K562 (cell line): ENCODE data around the gene BTF3L4. TPM values are rescaled to one million over a fixed set of nuclear protein-coding genes. Genes with fewer than 3 reads are reported as not detected.

Experiments used
- ATF1 ChIP-seq, 2 experiments: fragments of 450-650 bp in 1 of 2; IDR thresholded peaks; 2 replicates each; pipeline ENCODE4 v1.6.1; 2016; ENCODE audit warnings: missing compliant biosample characterization in 1 of 2, missing genetic modification characterization in 1 of 2
- CTCF ChIP-seq, 3 experiments: IDR thresholded peaks in 2 of 3; conservative IDR thresholded peaks in 1 of 3; 2 replicates each; pipeline ENCODE4 v1.5.1; 2011 to 2012; ENCODE audit warnings: low read length in 3 of 3, mild to moderate bottlenecking in 3 of 3, control low read depth in 2 of 3, improper control_type of control experiment in 1 of 3, inconsistent platforms in 1 of 3, low read depth in 1 of 3, mixed read lengths in 1 of 3, moderate library complexity in 1 of 3; ENCODE audit not compliant: insufficient read depth in 2 of 3
- CXXC5 ChIP-seq: fragments of 250-450 bp; sonication (Bioruptor Pico); IDR thresholded peaks from 2 replicates; pipeline ENCODE4 v1.8.0; 2022; ENCODE audit warnings: inconsistent platforms, mild to moderate bottlenecking, moderate library complexity
- GABPB1 ChIP-seq: sonication (generic); formaldehyde crosslinking; IDR thresholded peaks from 2 replicates; pipeline ENCODE4 v1.8.0; 2022; ENCODE audit warnings: mild to moderate bottlenecking, missing genetic modification reagents
- KAT8 ChIP-seq: fragments of 450-650 bp; IDR thresholded peaks from 2 replicates; pipeline ENCODE4 v1.6.1; 2016; ENCODE audit warnings: low read depth, mild to moderate bottlenecking
- MXI1 ChIP-seq: IDR thresholded peaks from 2 replicates; pipeline ENCODE4 v1.6.1; 2011; ENCODE audit warnings: low read depth, mild to moderate bottlenecking, improper control_type of control experiment, low read length
- PTTG1 ChIP-seq: fragments of 450-650 bp; IDR thresholded peaks from 2 replicates; pipeline ENCODE4 v1.6.1; 2016; ENCODE audit warnings: low read depth, mild to moderate bottlenecking, missing genetic modification characterization, missing compliant biosample characterization
- RBFOX2 ChIP-seq: fragments of 200-400 bp; formaldehyde crosslinking; IDR thresholded peaks from 2 replicates; pipeline ENCODE4 v1.6.1; 2017; ENCODE audit warnings: low read depth, mild to moderate bottlenecking, low read length, moderate library complexity
- RBM39 ChIP-seq: fragments of 200-400 bp; formaldehyde crosslinking; optimal IDR thresholded peaks from 2 replicates; pipeline ENCODE3; 2018; ENCODE audit warnings: low read depth, low read length
- RUNX1 ChIP-seq: sonication (generic); IDR thresholded peaks from 2 replicates; pipeline ENCODE4 v1.6.1; 2016; ENCODE audit warnings: antibody characterized with exemption, low read depth
- SIN3B ChIP-seq: fragments of 450-650 bp; IDR thresholded peaks from 2 replicates; pipeline ENCODE4 v1.6.1; 2017; ENCODE audit warnings: low read depth, mild to moderate bottlenecking, moderate library complexity
- SMAD3 ChIP-seq: fragments of 450-650 bp; formaldehyde crosslinking; conservative IDR thresholded peaks from 2 replicates; pipeline ENCODE4 v1.4.0; 2020; ENCODE audit warnings: mild to moderate bottlenecking
- SOX6 ChIP-seq: fragments of 450-650 bp; IDR thresholded peaks from 2 replicates; pipeline ENCODE4 v1.6.1; 2014; ENCODE audit warnings: mild to moderate bottlenecking
- SREBF1 ChIP-seq: fragments of 150-350 bp; IDR thresholded peaks from 2 replicates; pipeline ENCODE4 v1.6.1; 2014; ENCODE audit warnings: antibody characterized with exemption, low read depth, low read length, borderline replicate concordance
- TSHZ1 ChIP-seq: fragments of 250-450 bp; sonication (Bioruptor Pico); IDR thresholded peaks from 2 replicates; pipeline ENCODE4 v1.4.0; 2020; ENCODE audit warnings: mild to moderate bottlenecking, moderate library complexity
- ZNF444 ChIP-seq: fragments of 250-450 bp; sonication (Bioruptor Pico); IDR thresholded peaks from 2 replicates; pipeline ENCODE4 v1.4.0; 2020; ENCODE audit warnings: mild to moderate bottlenecking, moderate library complexity
- ZNF589 ChIP-seq: fragments of 200-800 bp; sonication (Bioruptor generic); IDR thresholded peaks from 2 replicates; pipeline ENCODE4 v1.6.1; 2016; ENCODE audit warnings: low read depth, missing genetic modification characterization, missing compliant biosample characterization
- ZNF696 ChIP-seq: fragments of 250-450 bp; sonication (Bioruptor Pico); conservative IDR thresholded peaks from 2 replicates; pipeline ENCODE4 v1.4.0; 2020; ENCODE audit warnings: mild to moderate bottlenecking, moderate library complexity
- ZNF77 ChIP-seq: fragments of 250-450 bp; sonication (Bioruptor Pico); IDR thresholded peaks from 2 replicates; pipeline ENCODE4 v1.5.0; 2020
- polyA plus RNA-seq, 8 experiments: library from polyadenylated mRNA; depleted of rRNA in 4 of 8; stranded (reverse) in 5 of 8; unstranded in 3 of 8; fragments of >200 nt; fragmentation: Nextera tagmentation in 2 of 8; fragmentation: Illumina TruSeq in 1 of 8; extraction: Ambion mirVana in 2 of 8; extraction: Trizol in 1 of 8; gene quantifications; 2 replicates each; pipeline versions ENCODE4 v1.2.1 to v1.2.3, GENCODE V29; 2011 to 2014; ENCODE audit warnings: inconsistent platforms in 1 of 8, missing spikeins in 1 of 8
- total RNA-seq, 7 experiments: library from RNA; depleted of rRNA in 6 of 7; stranded (reverse); fragments of >200 nt in 6 of 7; fragmentation: Illumina TruSeq in 2 of 7; extraction: Trizol in 2 of 7; gene quantifications; 2 replicates each; pipeline versions ENCODE4 v1.2.1 to v1.2.3, GENCODE V29; 2011 to 2021; ENCODE audit warnings: low replicate concordance in 1 of 7
- TF ChIP-seq, protein P1 (sequence below): sonication (generic); formaldehyde crosslinking; IDR thresholded peaks from 2 replicates; pipeline ENCODE4 v1.8.0; 2022; ENCODE audit warnings: mild to moderate bottlenecking, missing genetic modification reagents, borderline replicate concordance
- TF ChIP-seq, protein P2 (sequence below): sonication (generic); formaldehyde crosslinking; IDR thresholded peaks from 2 replicates; pipeline ENCODE4 v1.8.1; 2023; ENCODE audit warnings: mild to moderate bottlenecking, missing genetic modification reagents

BTF3L4 gene
- total and polyA plus RNA-seq, 9 of the 15 experiments (the other 6 are each of a cell fraction or from before 2014, with no cell fraction given) = 40.1 to 106 (median 88.8) TPM

- TF ChIP-seq SREBF1 = no peak
- TF ChIP-seq ZNF444 (CRISPR knock-in tag) = no peak
- TF ChIP-seq, protein P1, sequence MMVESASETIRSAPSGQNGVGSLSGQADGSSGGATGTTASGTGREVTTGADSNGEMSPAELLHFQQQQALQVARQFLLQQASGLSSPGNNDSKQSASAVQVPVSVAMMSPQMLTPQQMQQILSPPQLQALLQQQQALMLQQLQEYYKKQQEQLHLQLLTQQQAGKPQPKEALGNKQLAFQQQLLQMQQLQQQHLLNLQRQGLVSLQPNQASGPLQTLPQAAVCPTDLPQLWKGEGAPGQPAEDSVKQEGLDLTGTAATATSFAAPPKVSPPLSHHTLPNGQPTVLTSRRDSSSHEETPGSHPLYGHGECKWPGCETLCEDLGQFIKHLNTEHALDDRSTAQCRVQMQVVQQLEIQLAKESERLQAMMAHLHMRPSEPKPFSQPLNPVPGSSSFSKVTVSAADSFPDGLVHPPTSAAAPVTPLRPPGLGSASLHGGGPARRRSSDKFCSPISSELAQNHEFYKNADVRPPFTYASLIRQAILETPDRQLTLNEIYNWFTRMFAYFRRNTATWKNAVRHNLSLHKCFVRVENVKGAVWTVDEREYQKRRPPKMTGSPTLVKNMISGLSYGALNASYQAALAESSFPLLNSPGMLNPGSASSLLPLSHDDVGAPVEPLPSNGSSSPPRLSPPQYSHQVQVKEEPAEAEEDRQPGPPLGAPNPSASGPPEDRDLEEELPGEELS (CRISPR knock-in tag) = no peak
- TF ChIP-seq ZNF696 = no peak
- TF ChIP-seq RBM39 = no peak
- no peak for TF ChIP-seq CXXC5 (CRISPR knock-in tag)
- TF ChIP-seq KAT8 = no peak
- TF ChIP-seq, protein P2, sequence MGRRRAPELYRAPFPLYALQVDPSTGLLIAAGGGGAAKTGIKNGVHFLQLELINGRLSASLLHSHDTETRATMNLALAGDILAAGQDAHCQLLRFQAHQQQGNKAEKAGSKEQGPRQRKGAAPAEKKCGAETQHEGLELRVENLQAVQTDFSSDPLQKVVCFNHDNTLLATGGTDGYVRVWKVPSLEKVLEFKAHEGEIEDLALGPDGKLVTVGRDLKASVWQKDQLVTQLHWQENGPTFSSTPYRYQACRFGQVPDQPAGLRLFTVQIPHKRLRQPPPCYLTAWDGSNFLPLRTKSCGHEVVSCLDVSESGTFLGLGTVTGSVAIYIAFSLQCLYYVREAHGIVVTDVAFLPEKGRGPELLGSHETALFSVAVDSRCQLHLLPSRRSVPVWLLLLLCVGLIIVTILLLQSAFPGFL (CRISPR knock-in tag) = no peak
- no peak for TF ChIP-seq PTTG1 (tag)
- no peak for TF ChIP-seq ZNF77 (CRISPR knock-in tag)
- TF ChIP-seq ZNF589 (CRISPR knock-in tag) = no peak
- no peak for TF ChIP-seq TSHZ1 (CRISPR knock-in tag)
- TF ChIP-seq SIN3B = 0 out of 2 replicates have a peak, but pooled peaks have one; percentile 24
- no peak for TF ChIP-seq RUNX1
- no peak for TF ChIP-seq SMAD3
- TF ChIP-seq RBFOX2 = no peak
- TF ChIP-seq MXI1 = no peak
- no peak for TF ChIP-seq SOX6
- TF ChIP-seq CTCF (IDR thresholded peaks at IDR 0.05 in 2 of 3, conservative IDR thresholded peaks at IDR 0.05 in 1 of 3; ENCODE audit: insufficient read depth in 2 of 3, low read depth in 1 of 3, low read length in 3 of 3) = no peak
- TF ChIP-seq GABPB1 (CRISPR knock-in tag) = no peak
- no peak for TF ChIP-seq ATF1 (CRISPR knock-in tag; IDR thresholded peaks at IDR 0.05)
- no peak for TF ChIP-seq ATF1 (tag; IDR thresholded peaks at IDR 0.05)
Measured at GRCh38 chr1:52054496-52055065, 1.5 kb upstream of the BTF3L4 start (continued).
